Nephron progenitor cell (in vitro differentiated cells): ENCODE data around the gene PTPRJ.
A peak's percentile ranks its signal among the peaks of the same experiment; 100 is the strongest.

Experiments used
- DNase-seq: peaks from one replicate; pipeline ENCODE4 v3.0.0; 2021
- H3K27ac Mint-ChIP-seq: 2 replicates; pipeline ENCODE4 v1.8.0; 2021; ENCODE audit warnings: mild to moderate bottlenecking, moderate library complexity, mixed read lengths
- H3K27me3 Mint-ChIP-seq: 2 replicates; pipeline ENCODE4 v1.8.0; 2021; ENCODE audit warnings: mild to moderate bottlenecking, low read depth, mixed read lengths; ENCODE audit not compliant: poor library complexity
- H3K36me3 Mint-ChIP-seq: 2 replicates; pipeline ENCODE4 v1.8.0; 2021; ENCODE audit warnings: low read depth, mixed read lengths
- H3K4me1 Mint-ChIP-seq: 2 replicates; pipeline ENCODE4 v1.8.0; 2021; ENCODE audit warnings: mixed read lengths
- H3K4me3 Mint-ChIP-seq: 2 replicates; pipeline ENCODE4 v1.8.0; 2021; ENCODE audit warnings: mild to moderate bottlenecking, moderate library complexity, mixed read lengths
- H3K9me3 Mint-ChIP-seq: 2 replicates; pipeline ENCODE4 v1.8.0; 2021; ENCODE audit warnings: mild to moderate bottlenecking, moderate library complexity, mixed read lengths
- CTCF ChIP-seq: fragments of 200-600 bp; sonication (generic); IDR thresholded peaks from 2 replicates; pipeline ENCODE4 v1.5.0; 2021; ENCODE audit warnings: antibody characterized with exemption

The PTPRJ gene

GRCh38 chr11:48116437-48117228 lies 136.3 kb downstream of the PTPRJ start:
- Mint-ChIP-seq H3K36me3 (peaks cover 64% of the 10 kb centered on the region), H3K27me3 (no peaks in the 10 kb centered on the region), H3K9me3 (peaks cover 35% of the 10 kb centered on the region), H3K27ac (peak overlapping the region; percentile 52), H3K4me1 (peaks cover 17% of the 10 kb centered on the region), H3K4me3 (no peak overlapping the region)
- DNase-seq, result no peak
- peak; percentile 15 for TF ChIP-seq CTCF

DNA sequence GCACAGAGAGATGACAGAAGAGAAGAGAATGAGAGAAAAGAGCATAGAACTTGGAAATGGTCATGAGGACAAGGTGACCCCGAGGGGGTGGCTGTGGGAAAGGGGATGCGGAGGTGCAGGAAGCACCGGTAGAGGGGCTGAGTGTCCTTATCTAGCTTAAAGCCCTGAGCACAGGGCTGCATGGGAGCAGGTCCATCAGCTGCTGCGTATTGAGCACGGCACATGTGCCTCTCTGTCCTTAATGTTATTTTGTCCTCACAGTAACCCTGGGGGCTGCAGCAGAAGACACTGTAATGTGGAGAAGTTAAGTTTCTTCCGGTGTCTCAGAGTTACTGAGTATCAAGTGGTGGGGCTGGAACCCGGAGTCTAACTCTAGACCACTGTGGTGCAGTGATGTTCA lies 141.9 kb downstream of the PTPRJ start:
- Mint-ChIP-seq H3K27me3 (peaks cover 5% of the 10 kb centered on the region), H3K4me3 (no peak overlapping the region), H3K27ac (peak overlapping the region; percentile 87), H3K36me3 (peaks cover 77% of the 10 kb centered on the region), H3K4me1 (peaks cover 57% of the 10 kb centered on the region), H3K9me3 (peaks cover 4% of the 10 kb centered on the region)
- no peak for TF ChIP-seq CTCF
- DNase-seq, result no peak

- Mint-ChIP-seq H3K27me3 (peaks cover 7% of the 10 kb centered on the region), H3K36me3 (peaks cover 73% of the 10 kb centered on the region), H3K9me3 (no peaks in the 10 kb centered on the region), H3K27ac (no peak overlapping the region), H3K4me1 (peaks cover 61% of the 10 kb centered on the region), H3K4me3 (no peak overlapping the region)
- DNase-seq, result no peak
- no peak for TF ChIP-seq CTCF
These were observed 142.3 kb downstream of the PTPRJ start for GRCh38 chr11:48122656-48123055.

DNA sequence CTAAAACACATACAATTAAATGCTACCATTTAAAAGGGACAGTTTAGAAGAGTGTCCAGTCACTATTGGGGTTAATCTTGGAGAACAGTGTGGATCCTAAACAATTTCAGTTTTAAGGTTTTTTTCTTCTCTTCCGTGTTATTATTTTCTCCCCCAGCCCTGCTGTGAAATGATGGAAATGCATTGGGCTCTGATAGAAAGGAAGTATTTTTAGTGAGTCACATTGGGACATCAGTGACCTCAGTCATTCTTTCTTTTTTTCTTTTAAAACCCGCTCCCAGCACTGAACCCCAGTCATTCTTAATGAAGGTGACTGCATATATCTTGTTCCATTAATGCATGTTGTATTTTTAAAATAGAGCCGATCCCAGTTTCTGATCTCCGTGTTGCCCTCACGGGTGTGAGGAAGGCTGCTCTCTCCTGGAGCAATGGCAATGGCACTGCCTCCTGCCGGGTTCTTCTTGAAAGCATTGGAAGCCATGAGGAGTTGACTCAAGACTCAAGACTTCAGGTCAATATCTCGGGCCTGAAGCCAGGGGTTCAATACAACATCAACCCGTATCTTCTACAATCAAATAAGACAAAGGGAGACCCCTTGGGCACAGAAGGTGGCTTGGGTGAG lies 143.0 kb downstream of the PTPRJ start:
- no peak overlapping the region for H3K27ac Mint-ChIP-seq
- peaks cover 67% of the 10 kb centered on the region for H3K4me1 Mint-ChIP-seq
- no peaks in the 10 kb centered on the region for H3K9me3 Mint-ChIP-seq
- H3K36me3 Mint-ChIP-seq, result peaks cover 74% of the 10 kb centered on the region
- H3K4me3 Mint-ChIP-seq, result no peak overlapping the region
- no peak for DNase-seq
- TF ChIP-seq CTCF, result no peak
- H3K27me3 Mint-ChIP-seq, result peaks cover 8% of the 10 kb centered on the region

DNA sequence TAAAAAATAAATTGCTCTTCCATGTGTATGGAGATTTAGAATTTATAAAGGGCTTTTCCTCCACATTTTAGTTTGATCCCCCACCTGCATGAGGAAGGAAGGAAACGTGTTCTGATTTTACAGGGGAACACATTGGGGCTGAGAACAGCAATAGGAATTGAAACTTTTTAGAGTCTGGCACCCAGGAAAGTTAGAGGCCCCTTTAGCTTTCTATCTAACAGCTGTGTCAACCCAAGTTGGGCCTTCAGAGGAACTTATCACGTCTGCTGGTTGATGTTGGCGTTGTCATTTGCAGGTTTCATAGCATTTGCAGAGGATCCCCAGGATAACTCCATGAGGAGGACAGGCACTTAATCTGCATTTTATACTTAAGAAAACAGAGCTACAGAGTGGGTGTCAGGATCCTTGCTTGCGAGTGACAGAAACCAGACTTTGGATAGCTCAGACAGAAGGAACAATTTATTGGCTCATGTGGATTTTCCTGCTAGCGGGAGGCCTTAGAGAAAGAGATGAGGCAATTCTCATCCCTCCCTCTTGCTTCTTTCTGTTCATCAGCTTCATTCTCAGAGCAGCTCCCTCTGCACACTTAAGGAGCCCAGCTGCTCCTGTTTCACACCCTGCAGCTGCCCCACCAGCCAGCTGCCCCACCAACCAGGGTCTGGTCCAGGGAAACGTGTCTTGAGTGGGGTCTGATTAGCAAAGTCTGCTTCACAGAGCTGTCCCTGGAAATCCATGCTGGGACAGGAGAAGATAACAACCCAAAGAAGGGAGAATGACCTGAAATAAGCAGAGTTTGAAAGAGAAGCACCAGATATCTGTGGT lies 143.8 kb downstream of the PTPRJ start:
- no peak for TF ChIP-seq CTCF
- no peak for DNase-seq
- Mint-ChIP-seq H3K4me3 (peak overlapping the region; percentile 6), H3K27ac (peak overlapping the region; percentile 55), H3K9me3 (no peaks in the 10 kb centered on the region), H3K4me1 (peaks cover 70% of the 10 kb centered on the region), H3K36me3 (peaks cover 73% of the 10 kb centered on the region), H3K27me3 (peaks cover 8% of the 10 kb centered on the region)
